Measurements from ENCODE around the gene EPG5.
A peak's percentile ranks its signal among the peaks of the same experiment; 100 is the strongest.

The EPG5 gene

DNA sequence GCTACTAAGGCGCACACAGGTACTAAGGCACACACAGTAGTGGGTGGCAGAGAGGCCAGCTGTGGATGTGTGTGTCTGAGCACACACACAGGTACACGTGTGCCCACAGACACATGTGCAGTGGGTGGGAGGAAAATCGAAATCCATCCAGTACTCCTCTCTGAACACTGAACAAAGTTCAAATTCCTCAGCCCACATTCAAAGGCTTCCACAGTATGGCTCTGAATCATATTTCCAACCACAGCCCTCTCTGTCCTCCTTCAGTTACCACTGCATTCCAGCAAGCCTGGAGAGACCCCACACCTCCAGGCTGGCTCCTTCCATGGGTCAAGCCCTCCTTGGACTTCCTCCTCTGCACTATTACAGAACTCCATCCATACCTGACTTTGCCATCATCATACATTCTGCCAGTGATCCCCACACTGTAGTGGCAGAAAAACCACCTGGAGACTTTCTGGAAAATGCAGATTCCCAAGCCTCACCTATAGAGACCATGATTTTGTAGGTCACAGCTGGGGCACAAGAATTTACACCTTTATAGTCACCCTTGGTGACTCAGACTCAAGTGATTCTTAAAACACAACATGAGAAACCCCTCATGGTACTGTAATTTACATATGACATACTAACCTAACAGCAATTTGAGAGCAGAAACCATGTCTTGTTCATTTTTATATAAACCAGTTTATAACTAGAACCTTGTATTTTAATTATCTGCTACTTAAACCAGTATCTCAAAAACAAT, 31.4 kb downstream of the EPG5 start:
- Histone ChIP-seq H3K9ac (ENCODE audit: low read depth, low read length) (no peak overlapping the region), H3K9me3 (ENCODE audit: insufficient read depth, low read length, severe bottlenecking) (no peaks in the 10 kb centered on the region), H3K27ac (ENCODE audit: low read length) (no peak overlapping the region; the same call in 1 of the 2 replicates), H3K4me1 (ENCODE audit: insufficient read depth, low read length) (no peaks in the 10 kb centered on the region), H3K27me3 (ENCODE audit: insufficient read depth, low read length, poor library complexity) (no peaks in the 10 kb centered on the region), H3K36me3 (ENCODE audit: insufficient read depth, low read length) (peaks cover 57% of the 10 kb centered on the region), H3K4me2 (ENCODE audit: insufficient read depth, low read length) (no peak overlapping the region), H4K20me1 (ENCODE audit: insufficient read depth, low read length) (no peaks in the 10 kb centered on the region), H2AFZ (ENCODE audit: low read depth, low read length) (no peak overlapping the region), H3K79me2 (ENCODE audit: insufficient read depth, low read length) (no peaks in the 10 kb centered on the region), H3K4me3 (ENCODE audit: low read depth in 1 of 2, low read length in 2 of 2) (no peak overlapping the region)
- no peak for DNase-seq
- no peak for ATAC-seq (ENCODE audit: insufficient read depth, low read depth)
- TF ChIP-seq EZH2 (IDR thresholded peaks at IDR 0.05; ENCODE audit: borderline replicate concordance, low read depth, low read length, severe bottlenecking) = no peak
- no peak for TF ChIP-seq CTCF (IDR thresholded peaks at IDR 0.05; ENCODE audit: borderline replicate concordance, extremely low read depth, low read length, poor library complexity, severe bottlenecking)

DNA sequence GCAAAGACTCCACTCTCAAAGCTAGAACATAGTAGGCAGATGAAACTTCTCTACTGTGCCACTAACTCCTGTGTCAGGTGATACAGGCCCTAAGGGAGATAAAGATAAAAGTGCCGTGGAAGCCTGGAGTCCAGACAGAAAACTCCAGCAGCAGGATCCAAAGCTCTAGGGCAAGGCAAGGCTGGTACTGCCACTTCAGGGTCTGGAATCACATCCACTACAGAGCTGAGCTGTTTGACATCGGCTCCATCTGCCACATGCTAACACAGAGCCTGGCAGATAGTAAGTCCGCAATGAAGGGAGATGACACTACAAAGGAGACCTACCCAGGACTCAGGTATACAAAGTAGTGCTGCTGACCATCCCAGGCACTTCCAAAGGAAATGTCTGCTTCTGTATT, 34.4 kb downstream of the EPG5 start:
- Histone ChIP-seq H3K79me2 (ENCODE audit: insufficient read depth, low read length) (no peaks in the 10 kb centered on the region), H3K4me2 (ENCODE audit: insufficient read depth, low read length) (no peak overlapping the region), H3K27ac (ENCODE audit: low read length) (no peak overlapping the region), H3K9ac (ENCODE audit: low read depth, low read length) (no peak overlapping the region), H3K4me1 (ENCODE audit: insufficient read depth, low read length) (no peaks in the 10 kb centered on the region), H3K9me3 (ENCODE audit: insufficient read depth, low read length, severe bottlenecking) (no peaks in the 10 kb centered on the region), H3K36me3 (ENCODE audit: insufficient read depth, low read length) (peaks cover 54% of the 10 kb centered on the region), H3K4me3 (ENCODE audit: low read depth in 1 of 2, low read length in 2 of 2) (no peak overlapping the region), H3K27me3 (ENCODE audit: insufficient read depth, low read length, poor library complexity) (no peaks in the 10 kb centered on the region), H2AFZ (ENCODE audit: low read depth, low read length) (no peak overlapping the region), H4K20me1 (ENCODE audit: insufficient read depth, low read length) (no peaks in the 10 kb centered on the region)
- DNase-seq (no peak), ATAC-seq (ENCODE audit: insufficient read depth, low read depth) (no peak)
- TF ChIP-seq CTCF (IDR thresholded peaks at IDR 0.05; ENCODE audit: borderline replicate concordance, extremely low read depth, low read length, poor library complexity, severe bottlenecking) (no peak), EZH2 (IDR thresholded peaks at IDR 0.05; ENCODE audit: borderline replicate concordance, low read depth, low read length, severe bottlenecking) (no peak)

DNA sequence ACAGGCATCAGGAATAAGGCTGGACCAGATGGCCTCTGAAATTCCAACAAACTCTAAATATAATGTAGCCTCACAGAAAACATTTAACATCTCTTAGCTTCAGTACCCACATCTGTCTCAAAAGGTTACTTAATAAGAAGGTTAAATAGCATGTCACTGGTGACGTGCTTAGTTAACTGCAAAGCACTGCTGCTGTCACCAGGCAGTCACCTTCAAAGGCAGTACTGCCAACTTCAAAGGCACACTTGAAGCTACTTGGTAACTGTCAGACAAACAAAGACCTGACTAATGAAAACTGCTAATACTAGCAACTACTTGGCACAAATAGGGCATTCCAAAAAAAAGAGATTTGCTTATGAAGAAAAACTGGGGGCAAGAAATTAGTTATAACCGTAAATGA, 36.2 kb downstream of the EPG5 start:
- Histone ChIP-seq H3K36me3 (ENCODE audit: insufficient read depth, low read length) (peaks cover 56% of the 10 kb centered on the region), H3K4me2 (ENCODE audit: insufficient read depth, low read length) (no peak overlapping the region), H3K27ac (ENCODE audit: low read length) (no peak overlapping the region), H3K4me3 (ENCODE audit: low read depth in 1 of 2, low read length in 2 of 2) (no peak overlapping the region), H3K9ac (ENCODE audit: low read depth, low read length) (no peak overlapping the region), H3K4me1 (ENCODE audit: insufficient read depth, low read length) (no peaks in the 10 kb centered on the region), H3K27me3 (ENCODE audit: insufficient read depth, low read length, poor library complexity) (no peaks in the 10 kb centered on the region), H3K79me2 (ENCODE audit: insufficient read depth, low read length) (no peaks in the 10 kb centered on the region), H4K20me1 (ENCODE audit: insufficient read depth, low read length) (no peaks in the 10 kb centered on the region), H3K9me3 (ENCODE audit: insufficient read depth, low read length, severe bottlenecking) (no peaks in the 10 kb centered on the region), H2AFZ (ENCODE audit: low read depth, low read length) (no peak overlapping the region)
- TF ChIP-seq CTCF (IDR thresholded peaks at IDR 0.05; ENCODE audit: borderline replicate concordance, extremely low read depth, low read length, poor library complexity, severe bottlenecking) (no peak), EZH2 (IDR thresholded peaks at IDR 0.05; ENCODE audit: borderline replicate concordance, low read depth, low read length, severe bottlenecking) (no peak)
- DNase-seq (no peak), ATAC-seq (ENCODE audit: insufficient read depth, low read depth) (peak; percentile 50; the same call in 2 of the 3 replicates)

All from DND-41 (cell line).